ENCODE measurements around the gene ZFP36L2.

Gene ZFP36L2

DNA sequence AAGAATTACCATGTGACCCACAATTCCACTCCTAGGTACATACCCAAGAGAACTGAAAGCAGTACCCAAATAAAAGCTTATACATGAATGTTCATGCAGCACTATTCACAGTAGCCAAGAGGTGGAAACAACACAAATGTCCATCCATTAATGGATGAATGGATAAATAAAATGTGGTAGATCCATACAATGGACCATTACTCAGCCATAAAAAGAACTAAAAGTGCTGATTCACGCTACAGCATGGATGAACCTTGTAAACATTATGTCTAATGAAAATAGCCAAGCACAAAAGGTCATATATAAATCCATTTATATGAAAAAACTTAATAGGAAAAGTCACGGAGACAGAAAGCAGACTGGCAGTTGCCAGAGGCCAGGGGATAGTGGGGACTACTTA lies 23.6 kb upstream of the ZFP36L2 start:
- DNase-seq, result no peak
- intact Hi-C loops (cut with DNase I), result no loop called here

DNA sequence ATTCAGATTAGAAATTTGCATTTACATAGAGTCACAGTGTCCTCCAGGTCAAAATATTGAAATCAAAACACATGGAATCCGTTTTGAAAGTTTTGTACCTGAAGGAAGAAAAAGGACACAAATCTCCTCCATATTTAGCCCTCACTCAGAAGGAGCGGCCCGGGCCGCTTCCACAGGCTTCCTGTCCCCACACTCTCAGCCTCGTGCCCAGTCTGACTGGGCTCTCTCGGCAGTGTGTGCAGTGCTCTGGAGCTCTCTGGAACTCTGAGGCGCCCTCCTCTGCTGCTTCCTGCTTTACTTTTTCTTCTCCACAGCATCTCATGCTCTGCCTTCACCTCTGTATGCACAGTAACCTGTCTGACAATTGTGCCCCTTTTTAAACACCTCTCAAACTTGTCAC lies 22.2 kb upstream of the ZFP36L2 start:
- no peak for DNase-seq
- intact Hi-C loops (cut with DNase I), result no loop called here

DNA sequence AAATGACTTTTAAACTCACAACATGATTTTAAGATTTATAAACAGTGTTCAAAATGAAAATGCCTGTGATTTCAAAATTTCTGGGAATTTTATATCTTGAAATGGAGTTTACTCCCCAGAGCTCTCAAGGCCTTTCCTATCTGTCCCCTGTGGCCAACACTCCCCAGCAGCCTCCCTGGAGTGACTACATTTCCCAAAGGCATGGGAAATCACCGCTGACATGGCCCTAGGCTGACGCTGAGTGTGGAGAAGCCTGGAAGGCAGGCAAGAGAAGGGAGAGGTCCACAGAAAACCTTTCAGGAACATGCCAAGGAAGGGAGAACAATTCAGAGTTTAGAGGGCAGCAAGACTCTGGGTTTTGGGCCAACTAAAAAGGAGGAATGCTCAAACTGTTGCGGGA lies 20.2 kb upstream of the ZFP36L2 start:
- intact Hi-C loops (cut with DNase I), result no loop called here
- no peak for DNase-seq

DNA sequence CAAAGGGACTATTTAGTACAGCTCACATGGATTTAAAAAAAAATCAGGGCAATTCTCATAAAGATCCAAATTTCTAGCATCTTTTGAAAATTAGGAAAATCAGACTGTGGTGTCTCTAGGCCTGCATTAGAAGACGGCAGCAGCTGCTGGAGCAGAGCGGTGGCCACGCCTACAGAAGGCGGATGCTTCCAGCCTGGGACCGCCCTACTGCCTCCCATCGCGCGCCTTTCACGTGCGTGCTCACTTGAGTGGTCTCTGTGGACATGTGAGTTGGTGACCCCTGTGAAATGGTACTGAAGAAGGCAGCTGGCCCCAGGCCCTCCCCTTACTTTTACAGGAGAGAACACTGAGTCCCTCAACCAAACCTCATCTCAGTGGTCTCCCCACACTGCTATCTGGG lies 15.2 kb upstream of the ZFP36L2 start:
- peak in 1 of 10 donors; percentile 49 for DNase-seq
- intact Hi-C loops (cut with DNase I), result no loop called here

DNA sequence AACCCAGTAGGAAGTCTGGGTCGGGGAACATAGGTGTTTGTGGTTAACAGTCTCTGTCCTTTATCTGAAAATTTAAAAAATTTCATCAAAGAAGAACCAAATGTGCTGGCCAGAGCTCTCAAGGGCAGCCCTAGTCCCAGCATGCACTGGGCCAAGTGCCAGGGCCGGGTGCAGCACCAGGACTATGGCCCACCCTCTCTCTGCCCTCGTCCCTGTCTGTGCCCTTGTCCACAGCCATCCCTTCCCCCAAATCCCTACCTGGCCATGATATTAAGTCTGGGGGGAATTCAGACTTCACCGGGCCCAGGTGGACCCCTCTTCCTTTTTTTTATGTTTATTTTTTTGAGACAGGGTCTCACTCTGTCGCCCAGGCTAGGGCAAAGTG lies 14.4 kb upstream of the ZFP36L2 start:
- no peak for DNase-seq
- intact Hi-C loops (cut with DNase I), result no loop called here

DNA sequence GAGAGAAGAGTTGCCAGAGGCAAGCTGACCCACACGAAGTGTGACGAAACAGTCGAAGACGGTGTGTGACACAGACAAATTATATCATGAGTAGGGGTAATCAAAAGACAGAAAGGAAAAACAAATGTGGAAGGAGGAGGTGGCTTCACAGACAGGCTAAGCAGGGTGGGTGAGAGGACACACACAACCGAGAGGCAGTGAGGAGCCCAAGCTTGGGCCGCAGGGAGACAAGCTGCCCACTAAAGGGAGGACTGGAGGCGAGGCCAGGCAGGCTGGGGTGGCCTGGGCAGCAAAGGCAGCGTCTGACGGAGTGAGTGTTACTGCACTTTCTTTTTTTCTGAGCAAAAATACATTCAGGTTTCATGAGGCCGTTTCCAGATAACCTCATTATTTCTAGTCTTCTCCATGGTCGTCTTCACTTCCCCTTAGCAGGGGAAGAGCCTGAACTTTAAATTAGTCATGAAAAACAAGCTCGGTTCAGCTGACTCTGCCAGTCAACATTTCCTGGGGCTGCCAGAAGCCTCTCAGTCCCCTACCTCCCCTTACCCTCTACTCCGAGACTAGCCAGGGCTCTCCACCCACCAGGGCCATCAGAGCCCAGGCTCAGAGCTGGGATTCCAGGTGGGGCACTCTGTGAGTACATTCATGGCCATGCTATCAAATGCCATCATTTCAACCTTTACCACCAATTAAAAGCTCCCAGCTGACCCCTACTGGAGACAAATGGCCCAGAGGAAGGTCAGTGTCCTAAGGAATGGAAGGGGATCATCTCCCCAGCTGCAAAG lies 13.8 kb upstream of the ZFP36L2 start:
- no peak for DNase-seq
- intact Hi-C loops (cut with DNase I), result no loop called here

DNA sequence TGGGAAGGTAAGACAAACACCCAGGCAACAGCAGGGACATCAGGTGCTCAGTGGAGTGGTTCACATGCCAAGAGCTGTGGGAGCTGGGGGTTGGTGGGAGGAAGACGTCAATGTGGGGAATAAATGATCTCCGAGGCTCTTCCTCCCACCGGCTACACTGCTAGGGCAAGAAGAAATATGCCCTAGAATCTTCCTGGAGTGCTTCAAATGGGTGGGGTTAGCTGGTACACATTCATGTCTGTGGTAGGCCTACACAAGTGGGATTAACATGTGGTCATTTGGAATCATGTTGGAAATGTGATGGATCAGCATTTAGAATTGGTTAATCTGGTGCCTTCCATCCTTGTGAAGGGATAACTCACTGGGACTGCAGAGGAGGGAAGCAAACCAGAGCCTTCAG lies 12.4 kb upstream of the ZFP36L2 start:
- no peak for DNase-seq
- intact Hi-C loops (cut with DNase I), result no loop called here

DNA sequence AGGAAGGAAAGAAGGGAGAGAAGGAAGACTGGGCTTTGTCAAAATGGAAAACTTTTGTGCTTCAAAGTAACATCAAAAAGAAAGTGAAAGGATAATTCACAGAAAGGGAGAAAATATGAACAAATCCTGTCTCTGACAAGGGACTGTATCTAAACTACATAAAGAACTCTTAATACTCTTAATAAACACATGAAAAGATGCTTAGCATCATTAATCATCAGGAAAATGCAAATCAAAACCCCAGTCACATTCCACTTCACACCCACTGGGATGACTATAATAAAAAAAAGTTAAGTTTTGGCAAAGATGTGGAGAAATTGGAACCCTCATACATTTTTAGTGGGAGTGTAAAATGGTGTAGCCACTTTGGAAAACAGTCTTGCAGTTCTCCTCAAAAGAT lies 11.8 kb upstream of the ZFP36L2 start:
- intact Hi-C loops (cut with DNase I), result no loop called here

DNA sequence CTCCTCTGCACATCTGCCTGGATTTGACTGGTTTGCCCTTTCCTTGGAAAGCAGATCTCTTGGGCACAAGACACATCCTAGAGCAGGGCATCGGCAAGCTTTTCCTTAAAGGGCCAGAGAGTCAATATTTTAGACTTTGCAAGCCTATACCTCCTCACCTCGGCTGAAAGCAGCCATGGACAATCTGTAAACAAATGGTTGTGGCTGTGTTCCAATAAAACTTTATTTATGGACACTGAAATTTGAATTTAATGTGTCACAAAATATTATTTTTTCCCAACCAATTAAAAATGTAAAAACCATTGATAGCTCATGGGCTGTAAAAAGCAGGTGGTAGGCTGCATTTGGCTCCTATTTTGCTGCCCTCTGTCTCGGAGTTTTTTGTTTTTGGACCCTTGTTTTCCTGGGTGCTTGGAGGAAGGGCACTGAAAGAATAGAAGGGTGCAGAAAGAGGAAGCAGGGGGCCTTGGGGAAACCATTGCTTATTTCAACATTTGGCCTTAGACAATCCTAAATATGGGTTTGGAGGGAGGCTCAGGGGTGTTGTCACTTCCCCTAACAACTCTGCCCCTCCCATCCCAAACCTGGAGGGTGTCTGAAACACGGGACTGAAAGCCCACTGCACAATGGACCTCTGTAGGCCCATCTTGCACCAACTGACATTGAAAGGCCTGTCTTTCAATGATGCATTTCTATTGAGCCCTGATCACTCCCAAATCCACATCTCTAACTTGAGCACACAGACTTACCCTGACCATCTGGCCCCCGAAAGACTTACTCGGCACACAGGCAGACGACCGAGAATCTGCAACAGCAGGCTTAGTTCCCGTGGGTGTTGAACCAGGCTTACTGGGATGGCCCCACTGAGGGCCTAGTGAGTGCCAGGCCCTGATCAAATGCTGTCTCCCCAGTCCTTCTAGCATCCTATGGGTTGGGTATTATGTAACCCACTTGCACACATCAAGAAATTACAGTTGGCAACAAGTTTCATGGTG lies 7.1 kb upstream of the ZFP36L2 start:
- intact Hi-C loops (cut with DNase I), result no loop called here
- no peak for DNase-seq

More for the DNA sequence above, 11.8 kb upstream of the ZFP36L2 start:
- DNase-seq, result no peak

DNA sequence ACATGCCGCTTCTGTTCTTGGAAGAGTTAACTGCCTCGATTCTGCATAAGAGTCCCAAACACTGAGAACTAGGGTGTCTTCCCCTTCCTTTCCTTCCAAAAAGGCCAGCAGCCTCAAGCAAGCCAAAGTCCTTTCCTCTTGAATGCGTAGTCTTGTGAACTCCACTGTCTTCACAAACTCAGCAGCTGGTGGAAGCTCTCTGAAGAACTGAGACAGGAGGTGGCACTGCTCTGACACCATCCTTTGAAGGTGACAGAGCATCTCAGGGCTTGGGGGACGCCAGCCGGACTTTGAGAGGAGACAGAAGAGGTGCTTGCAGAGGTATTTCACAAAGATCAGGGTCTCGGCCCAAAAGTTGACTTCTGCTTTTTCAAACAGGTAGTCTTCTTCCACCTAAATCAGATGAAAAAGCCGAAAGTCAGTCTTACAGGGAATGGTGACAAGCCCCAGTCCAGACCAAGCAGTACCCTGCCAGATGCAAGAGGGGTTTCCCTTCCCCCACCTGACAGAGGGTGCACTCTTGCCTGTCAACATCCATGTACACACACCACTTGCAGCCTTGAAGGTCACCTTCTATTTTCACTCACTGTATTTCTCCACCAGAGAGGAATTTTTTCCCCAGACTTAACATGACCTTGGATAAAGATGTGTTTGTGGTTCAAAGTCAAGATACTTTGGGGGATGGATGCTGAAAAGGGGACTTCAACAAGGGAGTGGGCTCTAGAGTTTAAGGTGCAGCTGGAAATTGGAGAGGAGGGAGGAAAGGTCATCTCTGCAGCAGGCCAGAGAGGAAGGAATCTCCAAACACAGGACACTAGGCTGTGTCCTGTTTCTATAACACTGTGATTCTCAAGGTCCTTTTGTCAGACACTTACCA lies 4.8 kb upstream of the ZFP36L2 start:
- intact Hi-C loops (cut with DNase I), result loop anchor here (2.0 kb wide), 1 partner anchor 254 kb away; no protein-coding TSS in a partner anchor
- peak in 1 of 10 donors; percentile 25 for DNase-seq

DNA sequence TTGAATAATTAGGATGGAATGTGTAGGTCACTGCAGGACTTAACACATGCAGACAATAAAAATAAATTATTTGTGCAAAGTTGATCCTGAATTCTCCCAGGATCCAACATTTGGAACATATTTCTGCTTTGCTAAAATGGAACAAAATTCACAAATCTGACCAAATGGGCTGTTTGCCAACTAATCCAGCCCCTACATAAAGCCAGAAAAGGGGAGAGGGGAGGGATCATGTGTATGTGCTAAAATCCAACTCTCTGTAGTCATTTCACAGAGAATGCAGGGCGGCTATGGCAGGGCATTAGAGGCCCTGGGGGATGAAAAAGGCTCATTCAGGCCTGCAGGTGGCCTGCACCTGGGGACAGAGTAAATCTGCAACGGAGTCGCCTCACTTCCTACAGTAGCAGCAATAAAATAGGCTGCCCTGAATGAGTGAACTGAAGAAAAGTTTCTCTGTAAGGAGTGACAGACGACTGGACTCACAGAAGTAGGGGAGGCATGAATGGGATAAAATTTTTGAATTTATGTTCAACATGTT lies 4.0 kb upstream of the ZFP36L2 start:
- DNase-seq, result peak in 1 of 10 donors; percentile 18
- intact Hi-C loops (cut with DNase I), result loop anchor here (2.0 kb wide), 1 partner anchor 254 kb away; no protein-coding TSS in a partner anchor

DNA sequence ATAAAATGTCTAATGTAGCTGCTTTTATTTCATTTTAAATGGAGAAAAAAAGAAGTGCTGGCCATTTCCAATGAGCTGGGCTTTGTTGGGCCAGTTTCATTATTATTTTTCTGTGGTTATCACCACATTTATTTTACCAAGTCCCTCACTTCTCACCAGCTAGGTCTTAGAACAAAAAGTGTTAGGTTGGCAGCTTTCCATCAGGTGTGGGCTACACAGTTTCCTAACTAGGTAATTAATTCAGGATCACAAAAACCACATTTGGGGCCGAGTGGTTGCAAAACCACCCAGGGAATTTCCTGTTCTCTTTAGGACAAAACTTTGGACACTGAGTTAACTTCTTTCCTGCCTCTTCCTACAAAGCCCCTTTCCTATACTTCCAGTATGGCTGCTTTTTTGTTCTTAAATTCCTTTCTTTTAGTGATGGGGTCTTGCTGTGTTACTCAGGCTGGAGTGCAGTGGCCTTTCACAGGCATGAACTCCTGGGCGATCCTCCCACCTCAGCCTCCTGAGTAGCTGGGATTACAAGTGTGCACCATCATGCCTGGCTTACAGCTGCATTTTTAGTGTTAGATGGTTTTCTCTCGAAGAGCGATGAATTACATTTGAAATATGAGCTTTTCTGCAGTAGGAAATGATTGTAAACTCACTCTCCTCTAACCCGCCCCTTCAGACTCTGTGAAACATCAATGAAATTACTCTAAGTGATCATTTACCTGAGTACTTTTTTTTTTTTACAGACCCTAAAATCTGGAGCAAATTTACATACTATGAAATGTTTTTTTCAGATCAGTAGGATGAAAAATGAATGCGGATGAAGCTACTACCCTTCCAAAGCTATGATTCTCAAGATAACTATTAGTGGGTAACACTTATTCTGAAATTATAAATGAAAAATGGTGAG lies 2.6 kb upstream of the ZFP36L2 start:
- intact Hi-C loops (cut with DNase I), result loop anchor here (1.0 to 2.0 kb wide), 4 partner anchors 205 to 400 kb away; no protein-coding TSS in a partner anchor
- DNase-seq, result no peak

DNA sequence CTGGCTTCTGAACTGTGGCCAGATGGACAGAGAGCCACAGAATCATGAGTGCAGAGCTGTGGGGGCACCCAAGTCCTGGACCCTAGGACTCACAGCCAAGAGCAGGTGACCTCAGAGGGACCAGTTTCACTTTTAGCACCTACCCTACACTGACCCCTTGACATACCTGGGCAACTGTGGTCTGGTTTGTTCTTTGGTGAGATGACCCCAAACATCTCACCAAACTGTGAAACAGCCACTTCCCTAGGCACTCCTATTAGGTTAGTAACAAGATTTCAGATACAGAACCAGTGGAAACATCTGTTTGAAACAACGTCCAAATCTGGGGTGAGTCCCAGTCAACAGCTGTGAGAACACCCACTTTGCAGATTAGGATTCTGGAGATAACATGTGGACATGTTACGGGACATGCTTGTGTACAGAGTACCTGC lies 1.9 kb upstream of the ZFP36L2 start:
- peak in 2 of 10 donors; percentile 37 to 47 for DNase-seq

DNA sequence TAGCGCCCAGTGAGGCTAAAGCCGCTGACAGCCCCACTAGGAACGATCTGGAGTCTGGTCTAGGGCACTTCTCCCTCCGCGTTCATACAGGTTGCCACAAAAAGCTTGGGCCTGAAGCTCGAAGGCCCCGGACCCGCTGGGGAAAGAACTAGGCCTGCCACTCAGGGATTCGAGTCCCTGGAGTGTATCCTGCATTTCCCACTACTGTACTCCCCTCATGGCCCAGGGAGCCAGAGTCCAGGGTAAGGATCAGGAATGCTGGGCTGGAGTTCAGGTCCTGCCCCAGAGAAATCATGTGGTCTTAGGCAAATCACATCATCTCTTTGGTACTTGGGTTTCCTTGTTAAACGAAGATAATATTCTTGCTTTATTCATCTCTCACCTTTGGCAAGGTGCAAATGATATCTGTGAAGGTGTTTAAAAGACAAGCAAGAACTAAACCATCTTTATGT lies 1.4 kb upstream of the ZFP36L2 start:
- intact Hi-C loops (cut with DNase I), result loop anchor here (2.0 kb wide), 1 partner anchor 281 kb away; no protein-coding TSS in a partner anchor
- no peak for DNase-seq

More for the DNA sequence above, 1.9 kb upstream of the ZFP36L2 start:
- intact Hi-C loops (cut with DNase I), result loop anchor here (2.0 kb wide), 1 partner anchor 282 kb away; no protein-coding TSS in a partner anchor

DNA sequence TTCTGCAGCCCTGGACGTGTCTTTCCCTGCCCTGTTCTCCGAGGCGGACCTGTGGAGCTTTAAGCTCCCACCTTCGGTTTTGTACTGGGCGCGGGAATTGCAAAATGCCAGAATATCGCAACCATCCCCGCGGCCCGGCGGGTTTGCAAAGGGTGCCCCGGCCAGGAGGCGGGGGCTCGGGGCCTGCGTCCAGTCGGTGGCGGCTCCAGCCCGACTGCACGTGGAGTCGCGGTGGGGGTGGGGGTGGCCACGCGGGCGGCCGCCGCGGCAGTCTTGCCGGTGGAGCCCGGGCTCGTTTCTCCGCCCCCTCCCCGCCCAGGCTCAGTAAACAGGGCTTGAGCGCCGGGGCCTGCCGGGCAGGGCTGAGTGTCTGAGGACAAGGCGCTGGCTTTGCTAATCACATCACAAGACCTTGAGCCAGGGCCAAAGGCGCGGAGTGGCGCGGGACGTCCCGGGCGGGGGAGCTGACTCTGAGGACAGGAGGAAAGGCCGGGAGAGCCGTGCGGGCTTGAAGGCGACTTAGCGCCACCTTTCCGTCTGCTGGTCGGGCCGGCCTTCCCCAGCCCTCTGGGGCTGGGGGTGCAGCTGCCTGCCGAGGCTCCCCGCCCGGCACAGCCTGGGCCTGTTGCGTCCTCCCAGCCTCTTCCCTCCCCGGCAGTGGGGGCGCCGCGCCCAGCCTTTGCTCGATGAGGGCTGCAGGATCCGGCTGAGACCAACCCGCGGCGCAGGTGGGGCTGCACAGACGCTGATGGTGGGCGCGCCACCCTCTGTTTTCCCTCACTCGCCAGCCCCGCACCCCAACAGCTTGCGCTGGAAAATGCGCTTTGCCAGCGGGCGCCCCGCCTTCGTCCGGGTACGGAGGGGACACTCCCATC lies 786 bp upstream of the ZFP36L2 start:
- intact Hi-C loops (cut with DNase I), result no loop called here
- DNase-seq, result peak; percentile 81 to 98 (median 90)

DNA sequence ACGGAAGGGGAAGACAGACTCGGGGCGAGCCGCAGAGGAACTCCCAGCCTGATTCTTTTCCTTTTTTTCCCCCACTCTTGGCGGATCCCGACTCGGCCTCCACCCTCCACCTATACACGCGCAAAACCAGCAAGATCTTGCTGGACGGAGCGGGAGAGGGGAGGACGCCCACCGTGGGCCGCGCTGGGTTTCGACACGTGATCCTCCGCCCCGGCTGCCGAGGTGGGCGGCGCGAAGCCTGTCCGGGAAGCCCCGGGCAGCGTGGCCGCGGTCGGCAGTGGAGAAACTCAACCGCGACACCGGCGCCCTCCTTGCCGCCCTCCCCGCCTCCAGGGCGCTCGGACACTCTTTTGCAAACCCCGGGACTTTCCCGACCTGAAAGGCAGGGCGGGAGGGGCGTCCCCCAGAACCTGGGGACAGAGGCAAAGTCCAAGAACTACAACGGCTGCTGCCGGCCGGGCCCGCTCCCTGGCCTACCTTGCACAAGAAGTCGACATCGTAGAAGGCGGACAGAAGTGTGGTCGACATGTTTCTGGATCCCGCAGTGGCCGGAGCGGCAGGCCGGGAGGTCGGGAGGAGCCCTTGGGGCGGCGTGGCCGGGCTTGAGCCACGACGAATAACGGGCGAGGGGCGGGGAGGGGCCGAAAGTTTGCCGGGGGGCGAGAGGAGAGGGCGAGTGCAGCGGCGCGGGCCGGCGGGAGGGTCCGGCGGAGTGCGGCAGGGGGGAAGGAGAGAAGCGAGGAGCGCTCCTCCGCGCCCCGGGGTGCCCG lies 433 bp downstream of the ZFP36L2 start:
- intact Hi-C loops (cut with DNase I), result no loop called here
- DNase-seq, result peak in 7 of 10 donors; percentile 33 to 90 (median 63)
